IMR-90 (cell line): ENCODE measurements around the gene KIRREL2. TPM values are rescaled to one million over a fixed set of nuclear protein-coding genes. Genes with fewer than 3 reads are reported as not detected.

ENCODE experiments used
- ATAC-seq: fragments of 200-7000 bp; cut with Tn5 transposase; 2 replicates; pipeline ENCODE4 v1.9.1; 2020; ENCODE audit warnings: low read depth, mild to moderate bottlenecking, moderate library complexity
- BruUV-seq: library from RNA; stranded (reverse); fragments of 400-500 nt; replicated peaks from 2 replicates; lab custom pipeline; 2021; lab: Mats Ljungman, UMichigan
- CTCF ChIA-PET: fragments of 300-600 bp; formaldehyde crosslinking; extraction: SDS; loops from one replicate; lab custom pipeline; 2021; ENCODE audit warnings: antibody characterized with exemption; lab: Yijun Ruan, JAX
- POLR2A ChIA-PET: fragments of 300-600 bp; sonication (Branson Sonifier 250); formaldehyde crosslinking; loops from one replicate; lab custom pipeline; 2022; ENCODE audit warnings: antibody characterized with exemption; ENCODE audit not compliant: unreplicated experiment; lab: Charles Lee
- DNase-seq: peaks from one replicate; pipeline ENCODE4 v3.0.0; 2013
- H2AFZ ChIP-seq: replicated peaks from 2 replicates; pipeline ENCODE3; 2013; ENCODE audit warnings: low read length, mild to moderate bottlenecking; ENCODE audit not compliant: poor library complexity
- H2AK5ac ChIP-seq: 2 replicates; pipeline ENCODE4 v1.6.1; 2013; ENCODE audit warnings: low read depth, low read length, inconsistent platforms
- H2AK9ac ChIP-seq: replicated peaks from 2 replicates; pipeline ENCODE3; 2013; ENCODE audit warnings: mild to moderate bottlenecking, low read depth, low read length, moderate library complexity; ENCODE audit not compliant: poor library complexity
- H2BK120ac ChIP-seq: 2 replicates; pipeline ENCODE4 v1.6.1; 2013; ENCODE audit warnings: low read depth, low read length, inconsistent platforms
- H2BK15ac ChIP-seq: 3 replicates; pipeline ENCODE4 v1.6.1; 2013; ENCODE audit warnings: low read depth, low read length, inconsistent platforms
- H2BK20ac ChIP-seq: 2 replicates; pipeline ENCODE4 v1.6.1; 2013; ENCODE audit warnings: low read depth, mild to moderate bottlenecking, inconsistent platforms, low read length, moderate library complexity
- H2BK5ac ChIP-seq: 2 replicates; pipeline ENCODE4 v1.6.1; 2013; ENCODE audit warnings: mild to moderate bottlenecking, low read depth, low read length, inconsistent platforms; ENCODE audit not compliant: poor library complexity, severe bottlenecking
- H3K14ac ChIP-seq: replicated peaks from 2 replicates; pipeline ENCODE4 v1.6.1; 2013; ENCODE audit warnings: low read depth, low read length, inconsistent platforms
- H3K18ac ChIP-seq: 2 replicates; pipeline ENCODE4 v1.6.1; 2013; ENCODE audit warnings: low read depth, low read length, control low read depth
- H3K23ac ChIP-seq: 2 replicates; pipeline ENCODE4 v1.6.1; 2013; ENCODE audit warnings: low read depth, low read length, inconsistent platforms
- H3K27ac ChIP-seq: 2 replicates; pipeline ENCODE4 v1.5.1; 2013; ENCODE audit warnings: mild to moderate bottlenecking, control low read depth, low read length; ENCODE audit not compliant: insufficient read depth
- H3K27me3 ChIP-seq: 2 replicates; pipeline ENCODE4 v1.6.1; 2013; ENCODE audit warnings: low read length; ENCODE audit not compliant: control insufficient read depth, insufficient read depth
- H3K36me3 ChIP-seq: 2 replicates; pipeline ENCODE4 v1.6.1; 2013; ENCODE audit warnings: low read length, mixed read lengths; ENCODE audit not compliant: control insufficient read depth, insufficient read depth
- H3K4ac ChIP-seq: 2 replicates; pipeline ENCODE4 v1.6.1; 2013; ENCODE audit warnings: low read depth, low read length, inconsistent platforms
- H3K4me1 ChIP-seq: 2 replicates; pipeline ENCODE4 v1.6.1; 2013; ENCODE audit warnings: low read length, mixed read lengths; ENCODE audit not compliant: control insufficient read depth, insufficient read depth
- H3K4me2 ChIP-seq: 2 replicates; pipeline ENCODE4 v1.6.1; 2013; ENCODE audit warnings: low read depth, mild to moderate bottlenecking, control low read depth, low read length, moderate library complexity
- H3K4me3 ChIP-seq: 2 replicates; pipeline ENCODE4 v1.5.1; 2013; ENCODE audit warnings: low read depth, mild to moderate bottlenecking, control low read depth, low read length, moderate library complexity; ENCODE audit not compliant: insufficient read depth
- H3K56ac ChIP-seq: 2 replicates; pipeline ENCODE4 v1.6.1; 2013; ENCODE audit warnings: low read length, inconsistent platforms; ENCODE audit not compliant: insufficient read depth; ENCODE audit errors: extremely low read depth
- H3K79me1 ChIP-seq, 2 experiments: 2 replicates each; pipeline ENCODE4 v1.6.1; 2013; ENCODE audit warnings: low read length in 2 of 2, inconsistent platforms in 1 of 2, low read depth in 1 of 2
- H3K9ac ChIP-seq: 2 replicates; pipeline ENCODE4 v1.6.1; 2013; ENCODE audit warnings: low read depth, low read length, control low read depth
- H3K9me1 ChIP-seq: 2 replicates; pipeline ENCODE4 v1.6.1; 2013; ENCODE audit warnings: low read length, inconsistent platforms; ENCODE audit not compliant: insufficient read depth
- H3K9me3 ChIP-seq: 2 replicates; pipeline ENCODE4 v1.6.1; 2013; ENCODE audit warnings: low read length; ENCODE audit not compliant: control insufficient read depth, insufficient read depth
- H4K20me1 ChIP-seq: 2 replicates; pipeline ENCODE4 v1.6.1; 2013; ENCODE audit warnings: low read length, inconsistent platforms; ENCODE audit not compliant: insufficient read depth
- H4K5ac ChIP-seq: 2 replicates; pipeline ENCODE4 v1.6.1; 2013; ENCODE audit warnings: mild to moderate bottlenecking, low read depth, low read length, control low read depth
- H4K8ac ChIP-seq, 2 experiments: 2 replicates each; pipeline ENCODE4 v1.6.1; 2013; ENCODE audit warnings: low read depth in 2 of 2, low read length in 2 of 2, control low read depth in 1 of 2, inconsistent platforms in 1 of 2
- H4K91ac ChIP-seq: 2 replicates; pipeline ENCODE4 v1.6.1; 2013; ENCODE audit warnings: low read depth, low read length, inconsistent platforms; ENCODE audit not compliant: insufficient read depth
- BHLHE40 ChIP-seq: fragments of 150-350 bp; IDR thresholded peaks from 2 replicates; pipeline ENCODE4 v1.6.1; 2016; ENCODE audit warnings: mild to moderate bottlenecking, low read depth, low read length
- CEBPB ChIP-seq: IDR thresholded peaks from 2 replicates; pipeline ENCODE4 v1.6.1; 2012; ENCODE audit warnings: low read depth, low read length, improper control_type of control experiment
- CHD1 ChIP-seq: IDR thresholded peaks from 2 replicates; pipeline ENCODE4 v1.6.1; 2012; ENCODE audit warnings: low read depth, low read length, improper control_type of control experiment
- FOS ChIP-seq: fragments of 150-350 bp; IDR thresholded peaks from 2 replicates; pipeline ENCODE4 v1.6.1; 2016; ENCODE audit warnings: low read depth, low read length
- MAFK ChIP-seq: IDR thresholded peaks from 2 replicates; pipeline ENCODE4 v1.6.1; 2012; ENCODE audit warnings: low read depth, low read length, improper control_type of control experiment
- MAZ ChIP-seq: IDR thresholded peaks from 2 replicates; pipeline ENCODE4 v1.6.1; 2012; ENCODE audit warnings: low read depth, mild to moderate bottlenecking, low read length, improper control_type of control experiment, moderate library complexity, borderline replicate concordance
- MXI1 ChIP-seq: IDR thresholded peaks from 2 replicates; pipeline ENCODE4 v1.6.1; 2012; ENCODE audit warnings: low read depth, mild to moderate bottlenecking, low read length, moderate library complexity, borderline replicate concordance
- NFE2L2 ChIP-seq: fragments of 150-350 bp; IDR thresholded peaks from 2 replicates; pipeline ENCODE4 v1.6.1; 2016; ENCODE audit warnings: low read depth, mild to moderate bottlenecking, low read length
- POLR2A ChIP-seq: IDR thresholded peaks from 2 replicates; pipeline ENCODE4 v1.6.1; 2012; ENCODE audit warnings: mild to moderate bottlenecking, low read depth, low read length
- RAD21 ChIP-seq: IDR thresholded peaks from 2 replicates; pipeline ENCODE4 v1.6.1; 2012; ENCODE audit warnings: low read length, improper control_type of control experiment
- RCOR1 ChIP-seq: IDR thresholded peaks from 2 replicates; pipeline ENCODE4 v1.6.1; 2012; ENCODE audit warnings: mild to moderate bottlenecking, low read length, improper control_type of control experiment; ENCODE audit not compliant: insufficient replicate concordance
- RFX5 ChIP-seq: IDR thresholded peaks from 2 replicates; pipeline ENCODE4 v1.8.0; 2012; ENCODE audit warnings: low read depth, mild to moderate bottlenecking, low read length, moderate library complexity
- USF2 ChIP-seq: fragments of 150-350 bp; IDR thresholded peaks from 2 replicates; pipeline ENCODE4 v1.6.1; 2017; ENCODE audit warnings: mild to moderate bottlenecking, antibody characterized with exemption, low read length, low read depth
- WGBS, 2 experiments: methylation state at CpG; one replicate each; pipeline versions ENCODE4 v1.1.5 to v1.1.7; 2013; ENCODE audit warnings: missing lambda C conversion rate in 2 of 2; ENCODE audit not compliant: insufficient read length in 1 of 2; ENCODE audit errors: extremely low coverage in 2 of 2; 5-methylcytosine and 5-hydroxymethylcytosine counted together
- dilution Hi-C: fragments of 300-500 bp; cut with HindIII; formaldehyde crosslinking; loops from one replicate; pipeline ENCODE4 v1.14.3; 2018; ENCODE audit warnings: low sequenced_read_pairs; ENCODE audit not compliant: unreplicated experiment
- in situ Hi-C: fragments of 300-500 bp; cut with MboI; formaldehyde crosslinking; loops from 3 replicates; pipeline ENCODE4 v1.14.3; 2019; ENCODE audit warnings: low sequenced_read_pairs, inconsistent platforms, mixed read lengths
- intact Hi-C: fragments of 100-400 bp; cut with micrococcal nuclease; formaldehyde crosslinking; loops from 2 replicates; pipeline ENCODE4 v1.10.0; 2022
- polyA plus RNA-seq, 3 experiments: library from polyadenylated mRNA; depleted of rRNA; stranded (reverse); fragments of >200 nt; gene quantifications; 2 replicates each; pipeline ENCODE4 v1.2.3, GENCODE V29; 2012; ENCODE audit warnings: low replicate concordance in 1 of 3
- total RNA-seq: library from RNA; depleted of rRNA; stranded (reverse); fragments of >200 nt; gene quantifications from 2 replicates; pipeline ENCODE4 v1.2.3, GENCODE V29; 2012
- TF ChIP-seq, protein P1 (sequence below): conservative IDR thresholded peaks from 2 replicates; pipeline ENCODE4 v1.5.1; 2012; ENCODE audit warnings: mild to moderate bottlenecking, low read depth, low read length, improper control_type of control experiment
- TF ChIP-seq, protein P2 (sequence below): fragments of 150-350 bp; IDR thresholded peaks from 2 replicates; pipeline ENCODE4 v1.6.1; 2016; ENCODE audit warnings: low read depth, mild to moderate bottlenecking, low read length, moderate library complexity, borderline replicate concordance

The KIRREL2 gene
- total and polyA plus RNA-seq, 2 of the 4 experiments (the other 2 are of a cell fraction), result not detected

- WGBS, 2 experiments, result 12% methylated on average over 23 of the region's 55 CpGs; no CpG with 5 or more reads in 1 of the 2 experiments
- dilution Hi-C loops, result no loop called here
- POLR2A ChIA-PET, result no interaction called here
These were observed 4.3 kb downstream of the KIRREL2 start for GRCh38 chr19:35860818-35861639.

More at GRCh38 chr19:35860818-35861639, 4.3 kb downstream of the KIRREL2 start:
- Histone ChIP-seq H2BK5ac (no peak overlapping the region), H2AK9ac (no peak overlapping the region), H3K4ac (no peak overlapping the region), H3K18ac (no peak overlapping the region), H2BK15ac (no peak overlapping the region), H3K36me3 (no peaks in the 10 kb centered on the region), H3K27ac (no peak overlapping the region), H3K9me3 (no peaks in the 10 kb centered on the region), H3K4me2 (no peak overlapping the region), H2BK120ac (no peak overlapping the region), H3K4me1 (no peaks in the 10 kb centered on the region; the same call in 1 of the 2 replicates), H2AFZ (peak overlapping the region; percentile 72), H3K56ac (no peak overlapping the region), H4K5ac (no peak overlapping the region), H4K20me1 (no peaks in the 10 kb centered on the region; the same call in 1 of the 2 replicates), H3K9ac (no peak overlapping the region), H3K14ac (no peak overlapping the region), H3K4me3 (no peak overlapping the region), H2AK5ac (no peak overlapping the region), H3K27me3 (peaks cover 73% of the 10 kb centered on the region), H3K23ac (no peak overlapping the region), H4K91ac (no peak overlapping the region), H3K9me1 (no peaks in the 10 kb centered on the region), H2BK20ac (no peak overlapping the region), H4K8ac (no peak overlapping the region), H3K79me1 (no peaks in the 10 kb centered on the region)
- TF ChIP-seq MXI1 (no peak), CEBPB (no peak), RFX5 (no peak), MAFK (no peak), CHD1 (no peak), NFE2L2 (no peak), RCOR1 (no peak), USF2 (no peak), MAZ (no peak), RAD21 (no peak), FOS (no peak), POLR2A (no peak), BHLHE40 (no peak)
- TF ChIP-seq, protein P1, sequence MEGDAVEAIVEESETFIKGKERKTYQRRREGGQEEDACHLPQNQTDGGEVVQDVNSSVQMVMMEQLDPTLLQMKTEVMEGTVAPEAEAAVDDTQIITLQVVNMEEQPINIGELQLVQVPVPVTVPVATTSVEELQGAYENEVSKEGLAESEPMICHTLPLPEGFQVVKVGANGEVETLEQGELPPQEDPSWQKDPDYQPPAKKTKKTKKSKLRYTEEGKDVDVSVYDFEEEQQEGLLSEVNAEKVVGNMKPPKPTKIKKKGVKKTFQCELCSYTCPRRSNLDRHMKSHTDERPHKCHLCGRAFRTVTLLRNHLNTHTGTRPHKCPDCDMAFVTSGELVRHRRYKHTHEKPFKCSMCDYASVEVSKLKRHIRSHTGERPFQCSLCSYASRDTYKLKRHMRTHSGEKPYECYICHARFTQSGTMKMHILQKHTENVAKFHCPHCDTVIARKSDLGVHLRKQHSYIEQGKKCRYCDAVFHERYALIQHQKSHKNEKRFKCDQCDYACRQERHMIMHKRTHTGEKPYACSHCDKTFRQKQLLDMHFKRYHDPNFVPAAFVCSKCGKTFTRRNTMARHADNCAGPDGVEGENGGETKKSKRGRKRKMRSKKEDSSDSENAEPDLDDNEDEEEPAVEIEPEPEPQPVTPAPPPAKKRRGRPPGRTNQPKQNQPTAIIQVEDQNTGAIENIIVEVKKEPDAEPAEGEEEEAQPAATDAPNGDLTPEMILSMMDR, result no peak
- TF ChIP-seq, protein P2, sequence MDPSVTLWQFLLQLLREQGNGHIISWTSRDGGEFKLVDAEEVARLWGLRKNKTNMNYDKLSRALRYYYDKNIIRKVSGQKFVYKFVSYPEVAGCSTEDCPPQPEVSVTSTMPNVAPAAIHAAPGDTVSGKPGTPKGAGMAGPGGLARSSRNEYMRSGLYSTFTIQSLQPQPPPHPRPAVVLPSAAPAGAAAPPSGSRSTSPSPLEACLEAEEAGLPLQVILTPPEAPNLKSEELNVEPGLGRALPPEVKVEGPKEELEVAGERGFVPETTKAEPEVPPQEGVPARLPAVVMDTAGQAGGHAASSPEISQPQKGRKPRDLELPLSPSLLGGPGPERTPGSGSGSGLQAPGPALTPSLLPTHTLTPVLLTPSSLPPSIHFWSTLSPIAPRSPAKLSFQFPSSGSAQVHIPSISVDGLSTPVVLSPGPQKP, result no peak
- DNase-seq, result no peak
- no peak for ATAC-seq
- in situ Hi-C loops (no loop called here), intact Hi-C loops (no loop called here)
- BruUV-seq, result no TSS peak
- CTCF ChIA-PET, result no interaction called here
